ENCODE data around the gene CASQ2. TPM values are rescaled to one million over a fixed set of nuclear protein-coding genes. Genes with fewer than 3 reads are reported as not detected.

The CASQ2 gene
- total RNA-seq, 4 donors from 2014 or later: 1.9 to 10.9 (median 2.3) TPM

GRCh38 chr1:115682792-115683191 is 85.7 kb downstream of the CASQ2 start:
- no peak for DNase-seq (ENCODE audit: low spot score)
- no peak for ATAC-seq (ENCODE audit: low FRiP score)
- TF ChIP-seq, protein P1, sequence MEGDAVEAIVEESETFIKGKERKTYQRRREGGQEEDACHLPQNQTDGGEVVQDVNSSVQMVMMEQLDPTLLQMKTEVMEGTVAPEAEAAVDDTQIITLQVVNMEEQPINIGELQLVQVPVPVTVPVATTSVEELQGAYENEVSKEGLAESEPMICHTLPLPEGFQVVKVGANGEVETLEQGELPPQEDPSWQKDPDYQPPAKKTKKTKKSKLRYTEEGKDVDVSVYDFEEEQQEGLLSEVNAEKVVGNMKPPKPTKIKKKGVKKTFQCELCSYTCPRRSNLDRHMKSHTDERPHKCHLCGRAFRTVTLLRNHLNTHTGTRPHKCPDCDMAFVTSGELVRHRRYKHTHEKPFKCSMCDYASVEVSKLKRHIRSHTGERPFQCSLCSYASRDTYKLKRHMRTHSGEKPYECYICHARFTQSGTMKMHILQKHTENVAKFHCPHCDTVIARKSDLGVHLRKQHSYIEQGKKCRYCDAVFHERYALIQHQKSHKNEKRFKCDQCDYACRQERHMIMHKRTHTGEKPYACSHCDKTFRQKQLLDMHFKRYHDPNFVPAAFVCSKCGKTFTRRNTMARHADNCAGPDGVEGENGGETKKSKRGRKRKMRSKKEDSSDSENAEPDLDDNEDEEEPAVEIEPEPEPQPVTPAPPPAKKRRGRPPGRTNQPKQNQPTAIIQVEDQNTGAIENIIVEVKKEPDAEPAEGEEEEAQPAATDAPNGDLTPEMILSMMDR (IDR thresholded peaks at IDR 0.05): no peak

- DNase-seq (ENCODE audit: low spot score) (no peak), ATAC-seq (ENCODE audit: low FRiP score) (no peak)
- TF ChIP-seq, protein P1 (IDR thresholded peaks at IDR 0.05): no peak
Observed at GRCh38 chr1:115680730-115681111, 87.8 kb downstream of the CASQ2 start.

- peak; percentile 83 for ATAC-seq (ENCODE audit: low FRiP score)
- DNase-seq (ENCODE audit: low spot score): no peak
- TF ChIP-seq, protein P1 (IDR thresholded peaks at IDR 0.05): no peak
Observed at GRCh38 chr1:115679141-115679611, 89.3 kb downstream of the CASQ2 start.

DNA sequence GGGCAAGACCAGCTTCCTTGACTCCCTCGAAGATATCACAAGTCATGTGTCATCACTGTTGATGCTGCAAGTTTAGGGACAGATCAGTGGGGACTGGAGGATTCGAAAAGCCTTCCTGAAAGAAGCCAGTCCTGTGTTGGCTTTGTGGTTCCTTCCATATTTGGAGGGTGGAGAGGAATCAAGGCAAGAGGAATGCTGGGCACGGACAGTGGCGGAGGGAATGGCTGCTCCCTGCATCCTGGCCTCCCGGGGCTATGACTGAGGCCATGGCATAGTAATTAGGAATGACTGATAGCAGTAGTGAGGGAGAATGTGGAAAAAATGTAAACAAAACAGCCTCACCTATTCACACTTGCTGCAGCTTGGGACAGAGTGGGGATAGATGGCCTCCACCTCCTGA is 90.4 kb downstream of the CASQ2 start:
- DNase-seq (ENCODE audit: low spot score) (no peak), ATAC-seq (ENCODE audit: low FRiP score) (no peak)
- TF ChIP-seq, protein P1 (IDR thresholded peaks at IDR 0.05): no peak

DNA sequence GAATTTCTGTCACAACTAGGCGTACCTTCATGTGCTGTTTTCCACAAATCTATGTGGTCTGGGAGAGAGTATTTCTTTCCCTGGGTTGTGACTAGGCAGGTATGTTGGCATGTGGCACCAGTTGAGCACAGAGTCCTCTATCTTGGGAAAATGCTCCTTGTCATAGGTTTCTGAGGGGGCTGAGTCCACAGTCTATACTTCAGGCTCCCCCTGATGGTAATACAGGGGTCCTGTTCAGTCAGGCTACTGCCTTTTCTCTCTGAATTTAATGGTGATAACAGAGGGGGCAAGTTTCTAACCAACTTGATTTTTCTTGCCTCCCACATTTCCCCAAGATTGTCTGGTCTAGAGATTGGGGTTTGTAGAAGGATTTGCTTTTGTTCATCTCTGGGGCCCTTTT is 90.9 kb downstream of the CASQ2 start:
- TF ChIP-seq, protein P1 (IDR thresholded peaks at IDR 0.05): no peak
- no peak for ATAC-seq (ENCODE audit: low FRiP score)
- no peak for DNase-seq (ENCODE audit: low spot score)

- ATAC-seq (ENCODE audit: low FRiP score) (no peak), DNase-seq (ENCODE audit: low spot score) (no peak)
- TF ChIP-seq, protein P1 (IDR thresholded peaks at IDR 0.05): no peak
Observed at GRCh38 chr1:115677182-115677555, 91.3 kb downstream of the CASQ2 start.

DNA sequence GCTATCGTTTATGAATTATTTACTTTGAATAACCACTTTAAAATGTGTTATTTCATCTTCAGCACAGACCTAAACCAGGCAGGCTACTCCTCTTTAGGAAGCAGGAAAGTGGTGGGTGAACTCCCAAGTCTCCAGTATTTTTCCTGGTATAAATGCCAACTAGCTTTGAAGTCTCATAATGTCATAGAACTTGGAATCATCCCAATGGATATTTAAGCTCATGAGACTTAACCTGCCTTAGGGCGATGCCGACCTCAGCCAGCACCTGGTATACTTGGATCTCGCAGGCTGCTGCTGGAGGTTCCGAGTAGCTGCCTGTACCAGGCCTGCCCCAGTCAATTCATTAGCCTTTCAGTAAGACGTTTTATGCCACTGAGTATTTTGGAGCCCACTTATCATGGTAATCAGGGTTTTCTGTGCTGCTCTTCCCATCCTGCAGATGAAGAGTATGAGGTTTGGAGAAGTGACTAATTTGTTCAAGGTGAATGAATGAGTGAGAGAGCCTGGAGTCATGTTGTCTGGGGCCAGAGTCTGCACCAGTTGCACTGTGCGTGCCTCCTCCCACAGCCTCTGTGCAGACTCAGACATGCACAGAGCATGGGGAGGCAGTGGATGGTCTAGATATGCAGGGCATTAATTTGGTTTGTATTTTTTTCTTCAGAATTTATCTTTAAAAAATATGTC is 91.9 kb downstream of the CASQ2 start:
- DNase-seq (ENCODE audit: low spot score) (no peak), ATAC-seq (ENCODE audit: low FRiP score) (no peak)

More for the DNA sequence above, 91.9 kb downstream of the CASQ2 start:
- TF ChIP-seq, protein P1 (IDR thresholded peaks at IDR 0.05): no peak

Data from omental fat pad (tissue), 4 donors.